K562 (cell line): ENCODE data around the gene TBP. TPM values are rescaled to one million over a fixed set of nuclear protein-coding genes. Genes with fewer than 3 reads are reported as not detected.

Source experiments
- ATAC-seq: fragments of 200-7000 bp; cut with Tn5 transposase; 3 replicates; pipeline ENCODE4 v1.9.1; 2020; ENCODE audit warnings: moderate library complexity
- BruUV-seq: library from RNA; stranded (reverse); fragments of 400-500 nt; replicated peaks from 2 replicates; lab custom pipeline; 2021; lab: Mats Ljungman, UMichigan
- CTCF ChIA-PET: fragments of 300-600 bp; formaldehyde crosslinking; extraction: SDS; loops from one replicate; lab custom pipeline; 2021; ENCODE audit warnings: low intra/inter-chr PET ratio; lab: Yijun Ruan, JAX
- POLR2A ChIA-PET: fragments of 300-600, 350-650 bp; sonication (Branson Sonifier 250); formaldehyde crosslinking; extraction: SDS; loops from one replicate; lab custom pipeline; 2021; ENCODE audit warnings: antibody characterized with exemption, inconsistent platforms; lab: Yijun Ruan, JAX
- DNase-seq, 4 experiments: peaks; one replicate each; pipeline versions ENCODE4 v3.0.0 to v3.0.0-alpha.2; 2011 to 2018; ENCODE audit warnings: low spot score in 3 of 4, mixed read lengths in 3 of 4; ENCODE audit errors: extremely low read depth in 1 of 4
- FAIRE-seq: peaks from 2 replicates; lab custom pipeline; 2011; peaks lifted over from hg19 to GRCh38; lab: Jason Lieb, UNC
- H2AFZ ChIP-seq: 2 replicates; pipeline ENCODE4 v1.6.0; 2011; ENCODE audit warnings: low read depth, low read length, control low read depth, inconsistent platforms
- H3K27ac ChIP-seq: fragments of 200-600 bp; 3 replicates; pipeline ENCODE4 v1.8.0; 2011; ENCODE audit warnings: low read depth, mild to moderate bottlenecking, control low read depth, inconsistent platforms, low read length, moderate library complexity, mixed read lengths; ENCODE audit errors: extremely low read depth
- H3K27me3 ChIP-seq, 2 experiments: fragments of 300-600 bp in 1 of 2; 2 replicates in 1 of 2; 3 replicates in 1 of 2; pipeline versions ENCODE4 v1.6.0 to v1.8.0; 2011; ENCODE audit warnings: inconsistent platforms in 2 of 2, low read length in 2 of 2, mild to moderate bottlenecking in 1 of 2, mixed read lengths in 1 of 2, moderate library complexity in 1 of 2; ENCODE audit not compliant: control insufficient read depth in 2 of 2, insufficient read depth in 2 of 2
- H3K36me3 ChIP-seq: fragments of 300-600 bp; 3 replicates; pipeline ENCODE4 v1.8.0; 2011; ENCODE audit warnings: mild to moderate bottlenecking, low read length, inconsistent platforms; ENCODE audit not compliant: control insufficient read depth, insufficient read depth
- H3K4me1 ChIP-seq, 2 experiments: fragments of 200-600 bp in 1 of 2; replicated peaks in 1 of 2; 2 replicates in 1 of 2; 3 replicates in 1 of 2; pipeline versions ENCODE4 v1.5.1 to v1.8.0; 2011; ENCODE audit warnings: inconsistent platforms in 2 of 2, low read length in 2 of 2, mild to moderate bottlenecking in 1 of 2, mixed read lengths in 1 of 2, moderate library complexity in 1 of 2; ENCODE audit not compliant: control insufficient read depth in 2 of 2, insufficient read depth in 2 of 2
- H3K4me2 ChIP-seq: 2 replicates; pipeline ENCODE4 v1.6.1; 2011; ENCODE audit warnings: low read length, control low read depth, inconsistent platforms, mixed read lengths; ENCODE audit not compliant: insufficient read depth
- H3K4me3 ChIP-seq: fragments of 200-600 bp; sonication (generic), shearing (Covaris generic); 2 replicates; pipeline ENCODE4 v1.5.1; 2016; ENCODE audit warnings: control low read depth, inconsistent platforms
- H3K79me2 ChIP-seq: fragments of 200-600 bp; 3 replicates; pipeline ENCODE4 v1.8.0; 2011; ENCODE audit warnings: low read length, inconsistent platforms; ENCODE audit not compliant: control insufficient read depth, insufficient read depth
- H3K9ac ChIP-seq, 2 experiments: 2 replicates each; pipeline versions ENCODE4 v1.6.0 to v1.6.1; 2011; ENCODE audit warnings: low read depth in 2 of 2, low read length in 2 of 2, control low read depth in 1 of 2, inconsistent platforms in 1 of 2, mild to moderate bottlenecking in 1 of 2, mixed read lengths in 1 of 2; ENCODE audit not compliant: insufficient read depth in 1 of 2
- H3K9me1 ChIP-seq: one replicate; pipeline ENCODE4 v1.6.0; 2011; ENCODE audit warnings: inconsistent platforms, mild to moderate bottlenecking, low read length, moderate library complexity; ENCODE audit not compliant: control insufficient read depth, insufficient read depth
- H3K9me3 ChIP-seq: replicated peaks from 2 replicates; pipeline ENCODE4 v1.5.1; 2011; ENCODE audit warnings: low read depth, low read length, inconsistent platforms; ENCODE audit not compliant: control insufficient read depth, insufficient read depth
- H4K20me1 ChIP-seq: replicated peaks from 2 replicates; pipeline ENCODE4 v1.6.1; 2011; ENCODE audit warnings: low read length, inconsistent platforms, mixed read lengths; ENCODE audit not compliant: control insufficient read depth, insufficient read depth
- CREBBP ChIP-seq: IDR thresholded peaks from one replicate; pipeline ENCODE4 v1.6.1; 2012; ENCODE audit warnings: low read depth, mild to moderate bottlenecking, control low read depth, inconsistent platforms, low read length
- GATAD2B ChIP-seq: fragments of 450-650 bp; IDR thresholded peaks from 2 replicates; pipeline ENCODE4 v1.6.1; 2017; ENCODE audit warnings: mild to moderate bottlenecking, borderline replicate concordance
- HMG20A ChIP-seq: fragments of 450-650 bp; formaldehyde crosslinking; conservative IDR thresholded peaks from 2 replicates; pipeline ENCODE4 v1.4.0; 2020; ENCODE audit warnings: mild to moderate bottlenecking, mixed read lengths
- IRF9 ChIP-seq: fragments of 450-650 bp; IDR thresholded peaks from 2 replicates; pipeline ENCODE4 v1.6.1; 2016; ENCODE audit warnings: missing biosample characterization, missing genetic modification characterization
- JUN ChIP-seq, 2 experiments: sonication (generic) in 1 of 2; formaldehyde crosslinking in 1 of 2; IDR thresholded peaks; 2 replicates each; pipeline versions ENCODE4 v1.6.1 to v1.8.0; 2012 to 2022; ENCODE audit warnings: borderline replicate concordance in 2 of 2, mild to moderate bottlenecking in 2 of 2, improper control_type of control experiment in 1 of 2, low read depth in 1 of 2, low read length in 1 of 2, missing genetic modification reagents in 1 of 2
- POLR3G ChIP-seq: IDR thresholded peaks from 2 replicates; pipeline ENCODE4 v1.6.1; 2011; ENCODE audit not compliant: insufficient read length, insufficient replicate concordance; ENCODE audit errors: extremely low read depth
- SMARCA5 ChIP-seq: fragments of 450-650 bp; IDR thresholded peaks from 2 replicates; pipeline ENCODE4 v1.6.1; 2016
- ZNF408 ChIP-seq: fragments of 250-450 bp; sonication (Bioruptor Pico); IDR thresholded peaks from 2 replicates; pipeline ENCODE4 v1.4.0; 2020; ENCODE audit warnings: low read depth, mild to moderate bottlenecking, moderate library complexity
- ZNF445 ChIP-seq: fragments of 250-450 bp; sonication (Bioruptor Pico); IDR thresholded peaks from 2 replicates; pipeline ENCODE4 v1.4.0; 2020; ENCODE audit warnings: low read depth, mild to moderate bottlenecking, moderate library complexity
- ZNF785 ChIP-seq: fragments of 250-450 bp; sonication (Bioruptor Pico); IDR thresholded peaks from 2 replicates; pipeline ENCODE4 v1.4.0; 2020; ENCODE audit warnings: mild to moderate bottlenecking
- ZNF830 ChIP-seq: fragments of 250-450 bp; sonication (Bioruptor Pico); IDR thresholded peaks from 2 replicates; pipeline ENCODE4 v1.5.0; 2021; ENCODE audit warnings: mild to moderate bottlenecking
- WGBS: fragments of 100-300 bp; shearing (Covaris generic); methylation state at CpG from one replicate; pipeline ENCODE4 v1.1.6; 2016; ENCODE audit warnings: low coverage, mixed read lengths; ENCODE audit not compliant: insufficient coverage; ENCODE audit errors: missing lambda C conversion rate; 5-methylcytosine and 5-hydroxymethylcytosine counted together
- in situ Hi-C: fragments of 300-500 bp; cut with MboI; formaldehyde crosslinking; loops from 4 replicates; pipeline ENCODE4 v1.15.0; 2018; ENCODE audit warnings: inconsistent platforms, mixed read lengths
- intact Hi-C: fragments of 100-400 bp; cut with micrococcal nuclease; formaldehyde crosslinking; loops from 2 replicates; pipeline ENCODE4 v1.14.2; 2022
- polyA plus RNA-seq, 8 experiments: library from polyadenylated mRNA; depleted of rRNA in 4 of 8; stranded (reverse) in 5 of 8; unstranded in 3 of 8; fragments of >200 nt; fragmentation: Nextera tagmentation in 2 of 8; fragmentation: Illumina TruSeq in 1 of 8; extraction: Ambion mirVana in 2 of 8; extraction: Trizol in 1 of 8; gene quantifications; 2 replicates each; pipeline versions ENCODE4 v1.2.1 to v1.2.3, GENCODE V29; 2011 to 2014; ENCODE audit warnings: inconsistent platforms in 1 of 8, missing spikeins in 1 of 8
- total RNA-seq, 7 experiments: library from RNA; depleted of rRNA in 6 of 7; stranded (reverse); fragments of >200 nt in 6 of 7; fragmentation: Illumina TruSeq in 2 of 7; extraction: Trizol in 2 of 7; gene quantifications; 2 replicates each; pipeline versions ENCODE4 v1.2.1 to v1.2.3, GENCODE V29; 2011 to 2021; ENCODE audit warnings: low replicate concordance in 1 of 7

Gene TBP
- total and polyA plus RNA-seq, 9 of the 15 experiments (the other 6 are each of a cell fraction or from before 2014, with no cell fraction given), result 28.5 to 86.1 (median 39.5) TPM

DNA sequence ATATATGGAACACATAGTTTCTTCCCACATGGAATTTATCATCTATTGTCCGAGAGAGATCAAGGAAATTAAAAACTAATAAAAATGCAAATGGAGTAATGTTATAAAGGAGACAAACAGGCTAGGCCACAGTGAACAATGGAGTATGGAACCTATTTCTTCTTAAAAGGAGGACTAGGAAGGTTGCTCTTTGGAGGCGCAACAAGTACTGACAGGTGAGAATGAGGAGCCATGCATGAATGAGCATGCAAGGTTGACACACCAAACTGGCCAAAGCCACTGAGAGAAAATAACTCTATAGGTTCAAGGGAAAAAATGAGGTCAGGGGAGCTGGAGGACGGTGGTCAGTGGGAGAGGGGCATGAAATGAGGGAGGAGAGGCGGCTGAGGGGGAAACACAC lies 41.9 kb upstream of the TBP start:
- no peak overlapping the region for H3K9ac ChIP-seq
- H3K36me3 ChIP-seq, result no peaks in the 10 kb centered on the region
- ATAC-seq (no peak), FAIRE-seq (no peak), DNase-seq (no peak)
- peaks cover 0 to 4% of the 10 kb centered on the region in 2 experiments; a peak in 2 of 5 replicates for H3K4me1 ChIP-seq
- no peaks in the 10 kb centered on the region for H3K9me3 ChIP-seq
- no peaks in the 10 kb centered on the region for H4K20me1 ChIP-seq
- no peak overlapping the region for H2AFZ ChIP-seq
- H3K27ac ChIP-seq, result no peak overlapping the region
- CTCF ChIA-PET, result no interaction called here
- H3K79me2 ChIP-seq, result no peaks in the 10 kb centered on the region
- H3K9me1 ChIP-seq, result no peaks in the 10 kb centered on the region
- H3K4me2 ChIP-seq, result no peak overlapping the region
- peaks cover 10 to 11% of the 10 kb centered on the region in 2 experiments; a peak in 4 of 5 replicates for H3K27me3 ChIP-seq
- no TSS peak for BruUV-seq
- in situ Hi-C loops (loop anchor here (10.0 kb wide), 2 partner anchors 677 to 1617 kb away; no protein-coding TSS in a partner anchor), intact Hi-C loops (loop anchor here (10.0 kb wide), 2 partner anchors 217 to 287 kb away; partner anchors contain the start of gene DLL1)
- POLR2A ChIA-PET, result no interaction called here
- TF ChIP-seq SMARCA5 (no peak), IRF9 (tag) (no peak), POLR3G (no peak), GATAD2B (no peak), JUN (IDR thresholded peaks at IDR 0.05; ENCODE audit: borderline replicate concordance, low read depth, low read length) (no peak), JUN (CRISPR knock-in tag; IDR thresholded peaks at IDR 0.05; ENCODE audit: borderline replicate concordance) (no peak), ZNF408 (CRISPR knock-in tag) (no peak), ZNF445 (CRISPR knock-in tag) (no peak), ZNF830 (no peak), ZNF785 (CRISPR knock-in tag) (no peak), HMG20A (CRISPR knock-in tag) (no peak), CREBBP (no peak)
- 0% methylated on average over 4 of the region's 4 CpGs for WGBS
- H3K4me3 ChIP-seq, result no peak overlapping the region
